GM12878 (cell line): ENCODE results near the gene MPHOSPH9. TPM values are rescaled to one million over a fixed set of nuclear protein-coding genes. Genes with fewer than 3 reads are reported as not detected.

Source experiments
- ATAC-seq: fragments of 200-7000 bp; cut with Tn5 transposase; 3 replicates; pipeline ENCODE4 v1.9.1; 2020; ENCODE audit warnings: mild to moderate bottlenecking, moderate library complexity
- BruUV-seq: library from RNA; stranded (reverse); fragments of 400-500 nt; replicated peaks from 2 replicates; lab custom pipeline; 2021; lab: Mats Ljungman, UMichigan
- CTCF ChIA-PET: fragments of 300-600 bp; sonication (Branson Sonifier 250); formaldehyde crosslinking; extraction: SDS; loops from one replicate; lab custom pipeline; 2021; ENCODE audit warnings: inconsistent platforms; lab: Yijun Ruan, JAX
- POLR2A ChIA-PET: fragments of 350-600 bp; formaldehyde crosslinking; extraction: SDS; loops from one replicate; lab custom pipeline; 2021; ENCODE audit warnings: inconsistent platforms; lab: Charles Lee
- RAD21 ChIA-PET: fragments of 300-600 bp; sonication (Branson Sonifier 250); formaldehyde crosslinking; loops from one replicate; lab custom pipeline; 2023; ENCODE audit warnings: antibody characterized with exemption; ENCODE audit not compliant: unreplicated experiment; lab: Charles Lee
- SMC1A ChIA-PET: fragments of 300-600 bp; sonication (Branson Sonifier 250); formaldehyde crosslinking; loops from one replicate; lab custom pipeline; 2023; ENCODE audit not compliant: unreplicated experiment, uncharacterized antibody; lab: Charles Lee
- DNase-seq: peaks from one replicate; pipeline ENCODE4 v3.0.0-alpha.2; 2011; ENCODE audit warnings: low read depth, low spot score
- FAIRE-seq: peaks from 3 replicates; lab custom pipeline; 2011; peaks lifted over from hg19 to GRCh38; lab: Jason Lieb, UNC
- H2AFZ ChIP-seq: 2 replicates; pipeline ENCODE4 v1.6.0; 2011; ENCODE audit warnings: low read depth, low read length, control low read depth; ENCODE audit not compliant: control insufficient read depth
- H3K27ac ChIP-seq: 2 replicates; pipeline ENCODE4 v1.5.1; 2011; ENCODE audit warnings: control low read depth; ENCODE audit not compliant: control insufficient read depth, insufficient read depth
- H3K27me3 ChIP-seq, 2 experiments: replicated peaks in 1 of 2; 2 replicates each; pipeline versions ENCODE4 v1.6.0 to v1.6.1; 2011; ENCODE audit warnings: low read length in 1 of 2; ENCODE audit not compliant: control insufficient read depth in 2 of 2, insufficient read depth in 2 of 2
- H3K36me3 ChIP-seq, 2 experiments: 2 replicates each; pipeline ENCODE4 v1.5.1; 2011; ENCODE audit warnings: low read length in 1 of 2; ENCODE audit not compliant: control insufficient read depth in 2 of 2, insufficient read depth in 2 of 2
- H3K4me1 ChIP-seq: 2 replicates; pipeline ENCODE4 v1.6.1; 2011; ENCODE audit warnings: mild to moderate bottlenecking, low read length, moderate library complexity, mixed read lengths; ENCODE audit not compliant: control insufficient read depth, insufficient read depth
- H3K4me2 ChIP-seq: 2 replicates; pipeline ENCODE4 v1.6.0; 2011; ENCODE audit warnings: control low read depth; ENCODE audit not compliant: control insufficient read depth, insufficient read depth
- H3K4me3 ChIP-seq: fragments of 200-600 bp; sonication (generic); 2 replicates; pipeline ENCODE4 v1.5.1; 2016
- H3K79me2 ChIP-seq: 2 replicates; pipeline ENCODE4 v1.6.0; 2011; ENCODE audit warnings: low read length; ENCODE audit not compliant: control insufficient read depth, insufficient read depth
- H3K9ac ChIP-seq: 2 replicates; pipeline ENCODE4 v1.8.0; 2011; ENCODE audit warnings: low read length, control low read depth, mixed read lengths; ENCODE audit not compliant: control insufficient read depth, insufficient read depth
- H3K9me3 ChIP-seq: replicated peaks from 3 replicates; pipeline ENCODE4 v1.5.1; 2011; ENCODE audit warnings: mild to moderate bottlenecking, low read length; ENCODE audit not compliant: control insufficient read depth, insufficient read depth
- H4K20me1 ChIP-seq: 2 replicates; pipeline ENCODE4 v1.6.0; 2011; ENCODE audit not compliant: control insufficient read depth, insufficient read depth
- BACH1 ChIP-seq: fragments of 450-650 bp; IDR thresholded peaks from 2 replicates; pipeline ENCODE4 v1.6.1; 2017; ENCODE audit warnings: mild to moderate bottlenecking, borderline replicate concordance
- CREM ChIP-seq: IDR thresholded peaks from 2 replicates; pipeline ENCODE4 v1.6.1; 2014; ENCODE audit warnings: antibody characterized with exemption, low read depth
- HDAC2 ChIP-seq: fragments of 200-600 bp; sonication (generic); IDR thresholded peaks from 2 replicates; pipeline ENCODE4 v1.6.1; 2017
- IKZF2 ChIP-seq, 2 experiments: fragments of 450-650 bp; IDR thresholded peaks; 2 replicates each; pipeline ENCODE4 v1.6.1; 2017; ENCODE audit warnings: mild to moderate bottlenecking in 2 of 2, moderate library complexity in 2 of 2
- KDM1A ChIP-seq: fragments of 200-600 bp; sonication (generic); IDR thresholded peaks from 2 replicates; pipeline ENCODE4 v1.6.1; 2016; ENCODE audit warnings: borderline replicate concordance
- LARP7 ChIP-seq: fragments of 450-650 bp; IDR thresholded peaks from 2 replicates; pipeline ENCODE4 v1.6.1; 2017; ENCODE audit warnings: mild to moderate bottlenecking
- MYB ChIP-seq: fragments of 150-350 bp; IDR thresholded peaks from 2 replicates; pipeline ENCODE4 v1.6.1; 2014; ENCODE audit warnings: mild to moderate bottlenecking, low read depth, low read length, borderline replicate concordance
- NR2C2 ChIP-seq: IDR thresholded peaks from 2 replicates; pipeline ENCODE4 v1.6.1; 2011; ENCODE audit warnings: borderline replicate concordance, low read depth; ENCODE audit not compliant: control insufficient read depth, insufficient read length
- RCOR1 ChIP-seq: conservative IDR thresholded peaks from 2 replicates; pipeline ENCODE4 v1.6.1; 2012; ENCODE audit warnings: low read depth, low read length, improper control_type of control experiment
- SMC3 ChIP-seq: IDR thresholded peaks from 2 replicates; pipeline ENCODE4 v1.6.1; 2011; ENCODE audit warnings: low read length, improper control_type of control experiment, borderline replicate concordance
- SREBF1 ChIP-seq: IDR thresholded peaks from 2 replicates; pipeline ENCODE4 v1.6.1; 2012; ENCODE audit warnings: mild to moderate bottlenecking, low read length
- ZNF384 ChIP-seq: IDR thresholded peaks from 2 replicates; pipeline ENCODE4 v1.6.1; 2012; ENCODE audit warnings: low read depth, mild to moderate bottlenecking, low read length, improper control_type of control experiment, borderline replicate concordance
- WGBS: methylation state at CpG from one replicate; pipeline ENCODE4 v1.1.6; 2016; ENCODE audit warnings: low lambda C conversion rate; ENCODE audit not compliant: insufficient replicate concordance, insufficient coverage; ENCODE audit errors: missing lambda C conversion rate; 5-methylcytosine and 5-hydroxymethylcytosine counted together
- in situ Hi-C: fragments of 300-500 bp; cut with MboI; formaldehyde crosslinking; loops from 9 replicates; pipeline ENCODE4 v1.14.3; 2018; ENCODE audit warnings: mixed read lengths
- intact Hi-C: fragments of 100-400 bp; cut with micrococcal nuclease; formaldehyde crosslinking; loops from one replicate; pipeline ENCODE4 v1.14.2; 2022; ENCODE audit not compliant: unreplicated experiment
- polyA plus RNA-seq, 11 experiments: library from polyadenylated mRNA; depleted of rRNA in 4 of 11; unstranded in 6 of 11; stranded (reverse) in 5 of 11; fragments of >200 nt; fragmentation: Nextera tagmentation in 4 of 11; fragmentation: Illumina TruSeq in 1 of 11; extraction: Ambion mirVana in 4 of 11; extraction: Trizol in 1 of 11; gene quantifications; 1 replicate in 1 of 11; 2 replicates in 10 of 11; pipeline versions ENCODE4 v1.2.1 to v1.2.3, GENCODE V29; 2011 to 2016; ENCODE audit warnings: inconsistent platforms in 2 of 11, missing spikeins in 2 of 11, low read depth in 1 of 11
- total RNA-seq, 4 experiments: library from RNA; depleted of rRNA in 3 of 4; stranded (reverse); fragments of >200 nt in 3 of 4; fragmentation: Illumina TruSeq in 1 of 4; extraction: Trizol in 1 of 4; gene quantifications; 2 replicates each; pipeline versions ENCODE4 v1.2.1 to v1.2.3, GENCODE V29; 2013 to 2021
- TF ChIP-seq, protein P1 (sequence below): fragments of 450-650 bp; IDR thresholded peaks from 2 replicates; pipeline ENCODE4 v1.6.1; 2017; ENCODE audit warnings: antibody characterized with exemption, mild to moderate bottlenecking, moderate library complexity
- TF ChIP-seq, protein P2 (sequence below): fragments of 450-650 bp; formaldehyde crosslinking; IDR thresholded peaks from 2 replicates; pipeline ENCODE4 v1.4.0; 2020; ENCODE audit warnings: mild to moderate bottlenecking, moderate library complexity
- TF ChIP-seq, protein P3 (sequence below): fragments of 450-650 bp; IDR thresholded peaks from 2 replicates; pipeline ENCODE4 v1.6.1; 2017; ENCODE audit warnings: mild to moderate bottlenecking, moderate library complexity

The MPHOSPH9 gene
- total and polyA plus RNA-seq, 10 of the 15 experiments (the other 5 are each of a cell fraction or from before 2014, with no cell fraction given): 11.5 to 72.2 (median 45.7) TPM

- no peak overlapping the region for H3K4me2 ChIP-seq
- no peaks in the 10 kb centered on the region for H4K20me1 ChIP-seq
- CTCF ChIA-PET: no interaction called here
- peaks cover 28% of the 10 kb centered on the region for H3K4me1 ChIP-seq
- no peak for ATAC-seq
- no peak overlapping the region for H3K27ac ChIP-seq
- no peak overlapping the region for H3K4me3 ChIP-seq
- FAIRE-seq: no peak
- no peaks in the 10 kb centered on the region for H3K36me3 ChIP-seq
- in situ Hi-C loops (no loop called here), intact Hi-C loops (no loop called here)
- RAD21 ChIA-PET: interaction anchor here (0.5 kb wide), 1 partner anchor 160 kb away, joined by 5 read pairs; no protein-coding TSS in a partner anchor
- SMC1A ChIA-PET: interaction anchor here (0.6 to 1.3 kb wide), 2 partner anchors 9 to 436 kb away, joined by 3 to 4 read pairs; no protein-coding TSS in a partner anchor
- WGBS: 84% methylated on average over 8 of the region's 8 CpGs
- TF ChIP-seq MYB (no peak), LARP7 (no peak), NR2C2 (no peak), KDM1A (no peak), ZNF384 (no peak), HDAC2 (no peak), CREM (no peak), BACH1 (no peak), SMC3 (no peak), RCOR1 (no peak), IKZF2 (IDR thresholded peaks at IDR 0.05) (no peak), SREBF1 (no peak)
- TF ChIP-seq, protein P1, sequence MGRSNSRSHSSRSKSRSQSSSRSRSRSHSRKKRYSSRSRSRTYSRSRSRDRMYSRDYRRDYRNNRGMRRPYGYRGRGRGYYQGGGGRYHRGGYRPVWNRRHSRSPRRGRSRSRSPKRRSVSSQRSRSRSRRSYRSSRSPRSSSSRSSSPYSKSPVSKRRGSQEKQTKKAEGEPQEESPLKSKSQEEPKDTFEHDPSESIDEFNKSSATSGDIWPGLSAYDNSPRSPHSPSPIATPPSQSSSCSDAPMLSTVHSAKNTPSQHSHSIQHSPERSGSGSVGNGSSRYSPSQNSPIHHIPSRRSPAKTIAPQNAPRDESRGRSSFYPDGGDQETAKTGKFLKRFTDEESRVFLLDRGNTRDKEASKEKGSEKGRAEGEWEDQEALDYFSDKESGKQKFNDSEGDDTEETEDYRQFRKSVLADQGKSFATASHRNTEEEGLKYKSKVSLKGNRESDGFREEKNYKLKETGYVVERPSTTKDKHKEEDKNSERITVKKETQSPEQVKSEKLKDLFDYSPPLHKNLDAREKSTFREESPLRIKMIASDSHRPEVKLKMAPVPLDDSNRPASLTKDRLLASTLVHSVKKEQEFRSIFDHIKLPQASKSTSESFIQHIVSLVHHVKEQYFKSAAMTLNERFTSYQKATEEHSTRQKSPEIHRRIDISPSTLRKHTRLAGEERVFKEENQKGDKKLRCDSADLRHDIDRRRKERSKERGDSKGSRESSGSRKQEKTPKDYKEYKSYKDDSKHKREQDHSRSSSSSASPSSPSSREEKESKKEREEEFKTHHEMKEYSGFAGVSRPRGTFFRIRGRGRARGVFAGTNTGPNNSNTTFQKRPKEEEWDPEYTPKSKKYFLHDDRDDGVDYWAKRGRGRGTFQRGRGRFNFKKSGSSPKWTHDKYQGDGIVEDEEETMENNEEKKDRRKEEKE: no peak
- TF ChIP-seq, protein P2, sequence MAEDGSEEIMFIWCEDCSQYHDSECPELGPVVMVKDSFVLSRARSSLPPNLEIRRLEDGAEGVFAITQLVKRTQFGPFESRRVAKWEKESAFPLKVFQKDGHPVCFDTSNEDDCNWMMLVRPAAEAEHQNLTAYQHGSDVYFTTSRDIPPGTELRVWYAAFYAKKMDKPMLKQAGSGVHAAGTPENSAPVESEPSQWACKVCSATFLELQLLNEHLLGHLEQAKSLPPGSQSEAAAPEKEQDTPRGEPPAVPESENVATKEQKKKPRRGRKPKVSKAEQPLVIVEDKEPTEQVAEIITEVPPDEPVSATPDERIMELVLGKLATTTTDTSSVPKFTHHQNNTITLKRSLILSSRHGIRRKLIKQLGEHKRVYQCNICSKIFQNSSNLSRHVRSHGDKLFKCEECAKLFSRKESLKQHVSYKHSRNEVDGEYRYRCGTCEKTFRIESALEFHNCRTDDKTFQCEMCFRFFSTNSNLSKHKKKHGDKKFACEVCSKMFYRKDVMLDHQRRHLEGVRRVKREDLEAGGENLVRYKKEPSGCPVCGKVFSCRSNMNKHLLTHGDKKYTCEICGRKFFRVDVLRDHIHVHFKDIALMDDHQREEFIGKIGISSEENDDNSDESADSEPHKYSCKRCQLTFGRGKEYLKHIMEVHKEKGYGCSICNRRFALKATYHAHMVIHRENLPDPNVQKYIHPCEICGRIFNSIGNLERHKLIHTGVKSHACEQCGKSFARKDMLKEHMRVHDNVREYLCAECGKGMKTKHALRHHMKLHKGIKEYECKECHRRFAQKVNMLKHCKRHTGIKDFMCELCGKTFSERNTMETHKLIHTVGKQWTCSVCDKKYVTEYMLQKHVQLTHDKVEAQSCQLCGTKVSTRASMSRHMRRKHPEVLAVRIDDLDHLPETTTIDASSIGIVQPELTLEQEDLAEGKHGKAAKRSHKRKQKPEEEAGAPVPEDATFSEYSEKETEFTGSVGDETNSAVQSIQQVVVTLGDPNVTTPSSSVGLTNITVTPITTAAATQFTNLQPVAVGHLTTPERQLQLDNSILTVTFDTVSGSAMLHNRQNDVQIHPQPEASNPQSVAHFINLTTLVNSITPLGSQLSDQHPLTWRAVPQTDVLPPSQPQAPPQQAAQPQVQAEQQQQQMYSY: no peak
- TF ChIP-seq, protein P3, sequence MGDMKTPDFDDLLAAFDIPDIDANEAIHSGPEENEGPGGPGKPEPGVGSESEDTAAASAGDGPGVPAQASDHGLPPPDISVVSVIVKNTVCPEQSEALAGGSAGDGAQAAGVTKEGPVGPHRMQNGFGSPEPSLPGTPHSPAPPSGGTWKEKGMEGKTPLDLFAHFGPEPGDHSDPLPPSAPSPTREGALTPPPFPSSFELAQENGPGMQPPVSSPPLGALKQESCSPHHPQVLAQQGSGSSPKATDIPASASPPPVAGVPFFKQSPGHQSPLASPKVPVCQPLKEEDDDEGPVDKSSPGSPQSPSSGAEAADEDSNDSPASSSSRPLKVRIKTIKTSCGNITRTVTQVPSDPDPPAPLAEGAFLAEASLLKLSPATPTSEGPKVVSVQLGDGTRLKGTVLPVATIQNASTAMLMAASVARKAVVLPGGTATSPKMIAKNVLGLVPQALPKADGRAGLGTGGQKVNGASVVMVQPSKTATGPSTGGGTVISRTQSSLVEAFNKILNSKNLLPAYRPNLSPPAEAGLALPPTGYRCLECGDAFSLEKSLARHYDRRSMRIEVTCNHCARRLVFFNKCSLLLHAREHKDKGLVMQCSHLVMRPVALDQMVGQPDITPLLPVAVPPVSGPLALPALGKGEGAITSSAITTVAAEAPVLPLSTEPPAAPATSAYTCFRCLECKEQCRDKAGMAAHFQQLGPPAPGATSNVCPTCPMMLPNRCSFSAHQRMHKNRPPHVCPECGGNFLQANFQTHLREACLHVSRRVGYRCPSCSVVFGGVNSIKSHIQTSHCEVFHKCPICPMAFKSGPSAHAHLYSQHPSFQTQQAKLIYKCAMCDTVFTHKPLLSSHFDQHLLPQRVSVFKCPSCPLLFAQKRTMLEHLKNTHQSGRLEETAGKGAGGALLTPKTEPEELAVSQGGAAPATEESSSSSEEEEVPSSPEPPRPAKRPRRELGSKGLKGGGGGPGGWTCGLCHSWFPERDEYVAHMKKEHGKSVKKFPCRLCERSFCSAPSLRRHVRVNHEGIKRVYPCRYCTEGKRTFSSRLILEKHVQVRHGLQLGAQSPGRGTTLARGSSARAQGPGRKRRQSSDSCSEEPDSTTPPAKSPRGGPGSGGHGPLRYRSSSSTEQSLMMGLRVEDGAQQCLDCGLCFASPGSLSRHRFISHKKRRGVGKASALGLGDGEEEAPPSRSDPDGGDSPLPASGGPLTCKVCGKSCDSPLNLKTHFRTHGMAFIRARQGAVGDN: no peak
- POLR2A ChIA-PET: interaction anchor here (0.8 kb wide), 1 partner anchor 114 kb away, joined by 6 read pairs; no protein-coding TSS in a partner anchor
- no peak for DNase-seq
- H2AFZ ChIP-seq: no peak overlapping the region
- H3K79me2 ChIP-seq: no peaks in the 10 kb centered on the region
- H3K27me3 ChIP-seq: no peaks in the 10 kb centered on the region
- H3K9me3 ChIP-seq: no peaks in the 10 kb centered on the region
- BruUV-seq: no TSS peak
- H3K9ac ChIP-seq: no peak overlapping the region
Observed at GRCh38 chr12:123118497-123118896, 114.4 kb downstream of the MPHOSPH9 start.
